T1000 (cell line): ENCODE data around the gene PGP.
A peak's percentile ranks its signal among the peaks of the same experiment; 100 is the strongest.
"Not testable (repeated sequence)": the region's sequence is repeated elsewhere in the genome, so short reads cannot be mapped to it uniquely, and the experiment has no call there.

Experiments used
- DNase-seq: peaks from one replicate; lab custom pipeline; 2025; ENCODE audit warnings: mixed read lengths; lab: John Stamatoyannopoulos, UW

Gene PGP

DNA sequence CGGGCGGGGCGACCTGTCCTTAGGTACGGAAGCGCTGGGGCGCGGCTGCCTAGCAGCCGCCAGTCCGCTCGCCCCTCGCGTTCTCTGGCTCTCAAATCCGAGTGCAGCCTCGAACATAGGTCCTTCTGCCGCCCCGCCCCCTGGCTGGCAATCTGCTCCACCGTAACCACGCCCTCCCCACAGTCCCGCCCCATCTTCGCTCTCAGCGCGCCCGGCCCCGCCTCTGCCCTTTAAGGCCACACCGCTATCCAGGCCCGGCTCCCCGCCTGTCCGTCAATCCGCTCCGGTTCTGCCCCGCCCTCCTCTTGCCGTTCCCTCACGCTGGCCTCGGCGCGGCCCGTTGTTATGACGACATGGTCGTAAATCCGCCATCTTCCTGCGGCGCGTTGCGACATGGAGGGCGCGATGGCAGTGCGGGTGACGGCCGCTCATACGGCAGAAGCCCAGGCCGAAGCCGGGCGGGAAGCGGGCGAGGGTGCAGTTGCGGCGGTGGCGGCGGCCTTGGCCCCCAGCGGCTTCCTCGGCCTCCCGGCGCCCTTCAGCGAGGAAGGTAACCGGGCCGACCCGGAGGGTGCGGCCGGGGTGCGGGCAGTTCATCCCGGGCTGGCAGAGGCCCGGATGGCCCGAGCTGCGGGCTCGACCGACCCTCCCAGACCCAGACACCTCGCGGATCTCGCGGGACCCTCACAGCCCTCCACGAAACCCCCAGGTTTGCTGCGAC is 8.7 kb upstream of the PGP start, which contains the start of gene E4F1:
Gene E4F1, plus strand, starts transcription at position 371 of the 721 bp plus-strand sequence. Its CDS starts 23 bp downstream, at position 394.
- DNase-seq = peak; percentile 98

DNA sequence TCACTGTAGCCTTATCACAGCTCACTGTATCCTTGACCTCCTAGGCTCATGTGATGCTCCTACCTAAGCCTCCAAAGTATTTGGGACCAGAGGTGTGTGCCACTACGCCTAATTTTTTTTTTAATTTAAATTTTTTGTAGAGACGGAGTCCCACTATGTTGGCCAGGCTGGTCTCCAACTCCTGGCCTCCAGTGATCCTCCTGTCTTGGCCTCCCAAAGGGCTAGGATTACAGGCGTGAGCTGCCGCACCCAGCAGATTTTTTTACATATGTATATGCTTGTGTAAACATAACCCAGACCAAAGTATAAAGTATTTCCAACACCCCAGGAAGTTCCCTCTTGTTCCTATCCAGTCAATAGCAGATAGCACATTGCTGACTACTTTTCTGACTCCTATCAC is 1.7 kb upstream of the PGP start:
- no peak for DNase-seq

DNA sequence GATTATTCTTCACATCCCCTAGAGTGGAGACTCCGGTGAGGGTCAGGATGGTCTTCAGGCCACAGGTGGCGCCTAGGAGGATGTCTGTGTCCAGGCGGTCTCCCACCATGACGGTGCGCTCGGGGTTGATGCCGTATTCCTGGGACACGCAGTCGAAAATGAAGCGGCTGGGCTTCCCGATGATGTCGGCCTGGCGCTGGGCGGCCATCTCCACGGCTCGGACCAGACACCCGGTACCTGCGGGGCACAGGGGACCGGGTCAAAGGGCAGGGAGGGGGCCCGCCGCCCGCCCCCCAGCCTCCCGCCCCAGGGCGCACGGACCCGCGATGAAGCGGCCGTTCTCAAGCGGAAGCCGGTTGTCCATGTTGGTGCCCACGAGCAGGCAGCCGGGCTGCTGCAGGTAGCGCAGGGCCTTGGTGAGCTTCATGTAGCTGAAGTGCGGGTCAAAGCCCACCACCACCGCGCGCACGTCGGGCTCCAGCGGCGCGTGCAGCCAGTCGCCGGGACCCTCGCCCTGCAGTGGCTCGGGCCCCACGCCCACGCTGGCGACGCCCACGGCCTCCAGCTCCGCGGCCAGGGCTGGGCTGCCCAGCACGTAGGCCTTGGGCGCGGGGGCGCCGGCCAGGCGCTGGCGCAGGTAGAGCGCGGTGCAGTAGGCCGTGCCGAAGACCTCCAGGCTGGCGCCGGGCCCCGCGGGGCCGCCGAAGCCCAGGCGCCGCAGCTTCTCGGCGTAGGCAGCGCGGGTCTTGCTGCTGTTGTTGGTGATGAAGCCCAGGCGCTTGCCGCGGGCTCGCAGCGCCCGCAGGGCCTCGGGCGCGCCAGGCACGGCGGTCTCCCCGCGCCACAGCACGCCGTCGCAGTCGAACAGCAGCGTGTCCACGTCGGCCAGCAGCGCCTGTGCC is 572 bp downstream of the PGP start:
- no peak for DNase-seq

DNA sequence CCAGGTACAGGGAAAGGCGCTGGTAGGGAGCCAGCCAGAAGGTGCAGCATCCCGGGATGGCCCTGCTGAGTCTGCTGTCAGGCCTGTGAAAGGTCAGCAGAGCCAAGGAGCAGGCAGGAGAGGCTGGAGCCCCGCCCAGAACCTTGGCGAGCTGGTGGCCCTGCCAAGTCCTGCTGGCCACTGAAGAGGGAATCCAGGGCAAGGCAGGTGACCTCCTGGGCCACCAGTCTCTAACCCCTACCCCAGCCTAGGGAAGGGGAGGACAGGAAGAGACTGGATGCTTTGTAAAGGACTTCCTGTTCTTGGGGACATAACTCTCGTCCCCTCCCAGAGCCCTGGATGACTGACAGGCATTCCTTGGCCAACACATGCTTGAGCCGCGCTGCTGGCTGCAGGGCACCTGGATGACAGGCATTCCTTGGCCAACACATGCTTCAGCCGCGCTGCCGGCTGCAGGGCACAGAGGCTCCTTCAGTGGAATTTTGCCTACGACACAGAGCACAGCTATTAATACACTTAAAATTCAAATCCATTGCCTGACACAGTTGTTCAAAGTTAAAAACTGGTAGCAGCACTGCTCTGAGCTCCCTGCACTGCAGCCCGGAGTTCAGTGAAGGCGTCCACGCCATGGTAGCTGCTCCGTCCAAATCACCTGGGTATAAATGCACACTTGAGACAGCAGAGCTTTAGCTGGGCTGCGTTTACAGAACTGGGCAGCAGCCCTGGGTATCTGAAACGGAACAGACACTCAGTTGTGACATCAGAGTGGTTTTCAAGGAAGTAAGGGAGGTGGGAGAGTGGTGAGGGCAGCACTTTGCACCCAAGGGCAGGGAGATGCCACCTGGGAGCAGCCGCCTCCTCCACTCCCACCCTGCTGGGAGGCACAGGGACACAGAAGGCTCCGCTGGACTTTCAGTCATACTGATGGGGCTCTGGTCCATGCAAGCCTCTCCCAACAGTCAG is 2.0 kb downstream of the PGP start:
- no peak for DNase-seq

DNA sequence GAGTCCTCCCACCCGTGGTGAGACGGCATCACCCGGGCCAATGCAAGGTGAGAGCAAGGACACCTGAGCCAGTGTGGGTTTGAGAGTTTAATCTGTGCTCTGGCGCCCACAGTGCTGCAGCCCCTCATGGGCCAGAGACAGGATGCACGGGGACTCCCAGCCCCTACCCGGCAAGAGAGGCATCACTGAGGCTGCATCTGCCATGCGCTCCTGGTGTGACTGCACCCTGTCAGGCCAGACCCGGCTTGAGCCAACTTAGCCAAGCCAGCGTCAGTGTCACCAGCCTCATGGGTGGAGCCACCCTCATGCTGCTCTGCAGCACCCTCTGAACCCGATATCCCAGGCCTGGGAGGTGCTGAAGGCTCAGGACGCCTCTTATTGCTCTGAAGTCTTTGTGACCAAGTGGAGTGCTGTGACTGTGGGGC is 2.7 kb downstream of the PGP start:
- DNase-seq = no peak

DNA sequence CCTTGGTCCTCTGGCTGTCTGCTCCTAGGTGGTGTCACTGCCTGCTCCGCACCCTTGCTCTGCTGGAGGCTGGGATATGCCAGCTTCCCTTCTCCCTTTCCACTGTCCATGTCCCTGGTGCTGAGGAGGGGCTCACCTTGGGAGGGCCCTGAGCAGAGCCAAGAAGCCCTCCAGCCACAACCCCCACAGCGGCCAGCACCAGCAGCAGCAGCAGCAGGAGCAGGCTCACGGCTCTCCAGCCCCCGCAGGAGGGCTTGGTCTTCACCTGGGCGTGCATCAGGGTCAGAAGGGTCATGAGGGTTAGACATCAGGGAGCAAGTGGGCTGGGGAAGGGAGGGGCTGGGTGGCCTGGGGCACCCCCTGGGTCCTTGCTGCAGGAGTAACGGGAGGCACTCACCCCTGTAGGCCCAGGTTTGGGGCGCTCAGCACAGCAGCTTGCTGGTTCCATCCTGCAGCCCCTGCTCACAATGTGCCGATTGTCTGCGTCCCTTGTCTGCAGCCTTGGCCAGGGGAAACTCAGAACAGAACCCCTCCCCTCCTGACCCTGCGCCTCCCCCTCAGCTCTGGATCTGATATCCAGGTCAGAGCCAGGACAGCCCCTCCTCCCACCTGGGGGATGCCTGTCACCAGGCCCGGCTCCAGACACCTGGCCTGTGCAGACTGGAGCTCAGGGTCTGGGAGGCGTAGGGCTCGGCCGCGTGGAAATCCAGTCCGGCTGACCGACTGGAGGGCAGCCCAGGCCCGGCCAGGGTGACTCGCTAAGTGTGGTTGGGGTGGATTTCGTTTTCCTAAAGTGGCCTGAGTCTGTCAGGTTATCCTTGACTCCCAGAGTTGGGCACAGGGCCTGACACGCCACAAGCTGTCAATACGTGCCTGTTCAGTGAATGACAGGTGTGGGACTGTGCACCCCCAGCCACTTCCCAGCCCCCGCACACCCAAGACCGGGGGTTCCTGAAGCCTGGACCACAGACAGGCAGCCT is 4.0 kb downstream of the PGP start, which contains the start of gene BRICD5:
Gene BRICD5, minus strand, starts transcription at position 478 of the 980 bp plus-strand sequence. Its CDS starts 30 bp downstream, at position 448.
- no peak for DNase-seq

DNA sequence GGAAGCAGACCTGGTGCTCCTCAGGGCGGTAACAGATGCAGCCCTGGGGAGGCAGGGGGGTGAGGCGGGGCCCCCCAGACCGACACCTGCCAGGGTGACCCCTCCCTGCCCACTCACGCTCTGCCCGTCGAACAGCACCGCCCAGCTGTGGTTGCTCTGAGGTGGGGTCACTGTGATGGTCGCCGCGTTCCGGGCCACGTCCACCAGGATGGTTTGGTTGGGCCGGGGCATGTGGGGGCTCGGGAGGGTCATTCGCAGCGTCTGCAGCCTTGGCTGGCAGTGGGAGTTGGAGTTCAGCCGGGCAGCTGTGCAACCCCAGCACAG is 4.7 kb downstream of the PGP start:
- no peak for DNase-seq

DNA sequence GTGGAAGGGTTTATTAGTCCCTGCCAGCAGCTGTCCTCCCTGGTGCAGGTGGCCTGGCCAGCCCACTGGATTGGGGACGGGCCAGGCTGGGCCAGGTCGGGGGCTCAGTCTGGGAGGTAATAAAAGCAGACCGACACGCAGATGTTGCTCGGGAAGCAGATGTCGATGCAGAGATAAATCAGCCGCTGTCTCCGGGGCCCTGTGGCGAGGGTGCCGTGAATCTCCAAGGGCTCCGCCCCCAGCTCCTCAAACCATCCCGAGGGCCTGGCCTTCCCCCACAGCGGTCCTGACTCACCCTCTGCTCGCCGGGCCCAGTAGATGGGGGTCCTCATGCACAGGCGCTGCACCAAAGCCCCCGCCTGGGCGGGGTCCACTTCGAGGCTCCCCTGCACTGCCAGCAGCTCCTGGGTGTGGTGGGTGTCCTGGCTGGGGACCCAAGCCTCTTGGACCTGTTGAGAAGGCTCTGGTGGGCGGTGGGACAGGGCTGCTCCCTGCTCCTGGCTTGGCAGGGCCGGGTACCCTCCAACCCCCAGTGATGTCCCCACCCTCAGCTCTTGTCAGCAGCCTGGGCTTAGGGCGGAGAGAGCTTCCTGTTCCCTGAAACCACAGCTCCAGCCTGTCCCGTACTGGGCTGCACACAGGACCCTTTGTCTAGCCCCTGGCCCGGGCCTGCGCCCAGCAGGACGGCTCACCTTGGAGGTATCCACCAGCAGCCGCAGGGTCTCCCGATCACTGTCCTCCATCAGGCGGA is 5.2 kb downstream of the PGP start:
- no peak for DNase-seq

DNA sequence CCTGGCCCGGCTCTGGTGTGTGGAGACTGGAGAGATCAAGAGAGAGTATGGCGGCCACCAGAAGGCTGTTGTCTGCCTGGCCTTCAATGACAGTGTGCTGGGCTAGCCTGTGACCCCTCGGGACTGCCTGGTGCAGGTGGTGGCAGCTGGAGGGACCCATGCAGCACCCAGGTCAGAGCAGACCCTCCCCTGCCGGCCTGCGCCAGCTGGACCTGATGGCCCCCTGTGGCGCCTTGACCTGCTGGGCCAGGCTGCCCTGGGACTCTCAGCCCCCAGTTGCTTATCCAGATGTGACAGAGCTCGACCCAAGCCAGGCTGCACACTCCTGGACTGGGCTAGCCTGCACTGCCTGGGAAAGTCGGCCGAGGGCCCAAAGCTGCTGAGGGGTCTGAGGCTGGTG is 5.9 kb downstream of the PGP start:
- no peak for DNase-seq

DNA sequence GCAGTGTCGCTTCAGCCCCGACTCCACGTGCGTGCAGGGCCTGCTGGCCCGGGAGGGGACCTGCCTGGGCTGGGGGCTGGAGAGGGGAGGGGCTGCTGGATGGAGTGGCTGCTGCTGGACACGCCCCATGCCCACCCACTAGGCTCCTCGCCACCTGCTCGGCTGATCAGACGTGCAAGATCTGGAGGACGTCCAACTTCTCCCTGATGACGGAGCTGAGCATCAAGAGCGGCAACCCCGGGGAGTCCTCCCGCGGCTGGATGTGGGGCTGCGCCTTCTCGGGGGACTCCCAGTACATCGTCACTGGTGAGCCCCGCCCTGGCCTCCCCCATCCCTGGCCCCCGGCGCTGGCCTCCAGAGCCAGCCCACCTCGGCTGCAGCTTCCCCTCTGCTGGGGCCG is 6.3 kb downstream of the PGP start:
- DNase-seq = no peak

DNA sequence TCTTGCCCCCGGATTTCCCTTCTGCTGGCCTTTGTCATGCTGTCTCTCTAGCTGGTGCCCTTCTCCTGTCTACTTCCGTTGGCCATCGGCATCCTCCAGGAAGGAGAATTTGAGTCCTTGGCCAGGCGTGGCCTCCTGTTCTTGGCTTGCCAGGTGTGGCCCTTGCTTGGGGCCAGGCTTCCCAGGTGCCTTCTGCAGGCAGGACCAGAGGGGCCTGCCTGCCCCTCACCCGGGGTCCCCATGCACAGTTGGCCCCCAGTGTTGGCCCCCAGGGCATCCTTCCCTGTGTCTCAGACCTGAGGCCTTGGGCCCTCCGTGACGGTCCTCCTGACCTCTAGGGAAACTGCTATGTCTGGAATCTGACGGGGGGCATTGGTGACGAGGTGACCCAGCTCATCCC is 6.8 kb downstream of the PGP start:
- DNase-seq = no peak

DNA sequence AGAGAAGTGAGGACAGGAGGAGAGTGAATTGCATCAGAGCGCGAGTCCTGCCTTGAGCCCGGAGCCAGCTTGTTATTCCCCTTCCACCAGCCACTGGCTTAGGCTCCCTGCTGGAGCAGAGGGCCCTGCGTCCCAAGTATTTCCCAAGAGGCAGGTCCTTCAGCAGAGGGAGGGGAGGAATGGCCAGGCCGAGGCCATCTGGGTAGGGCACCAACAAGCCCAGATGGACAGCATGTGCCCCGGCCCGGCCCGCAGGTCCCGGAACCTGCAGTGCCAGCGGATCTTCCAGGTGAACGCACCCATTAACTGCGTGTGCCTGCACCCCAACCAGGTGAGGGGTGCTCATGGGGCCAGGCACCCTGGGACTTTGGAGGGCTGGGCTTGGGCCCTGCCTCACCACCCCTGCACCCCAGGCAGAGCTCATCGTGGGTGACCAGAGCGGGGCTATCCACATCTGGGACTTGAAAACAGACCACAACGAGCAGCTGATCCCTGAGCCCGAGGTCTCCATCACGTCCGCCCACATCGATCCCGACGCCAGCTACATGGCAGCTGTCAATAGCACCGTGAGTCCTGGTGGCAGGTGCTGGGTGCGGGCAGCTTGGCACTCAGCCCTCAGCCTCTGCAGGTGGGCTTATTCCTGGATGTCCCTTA is 7.7 kb downstream of the PGP start:
- DNase-seq = no peak

DNA sequence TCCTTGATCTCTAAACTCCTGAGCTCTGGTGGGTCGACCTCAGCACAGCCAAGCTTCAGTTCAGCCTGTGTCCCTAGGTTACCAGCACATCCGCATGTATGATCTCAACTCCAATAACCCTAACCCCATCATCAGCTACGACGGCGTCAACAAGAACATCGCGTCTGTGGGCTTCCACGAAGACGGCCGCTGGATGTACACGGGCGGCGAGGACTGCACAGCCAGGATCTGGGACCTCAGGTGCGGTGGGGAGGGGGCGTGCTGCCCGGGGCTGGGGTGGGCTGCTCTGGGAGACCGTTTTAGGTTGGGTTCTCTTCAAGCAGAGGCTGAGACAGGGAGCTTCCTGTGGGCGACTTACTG is 8.2 kb downstream of the PGP start:
- DNase-seq = no peak

DNA sequence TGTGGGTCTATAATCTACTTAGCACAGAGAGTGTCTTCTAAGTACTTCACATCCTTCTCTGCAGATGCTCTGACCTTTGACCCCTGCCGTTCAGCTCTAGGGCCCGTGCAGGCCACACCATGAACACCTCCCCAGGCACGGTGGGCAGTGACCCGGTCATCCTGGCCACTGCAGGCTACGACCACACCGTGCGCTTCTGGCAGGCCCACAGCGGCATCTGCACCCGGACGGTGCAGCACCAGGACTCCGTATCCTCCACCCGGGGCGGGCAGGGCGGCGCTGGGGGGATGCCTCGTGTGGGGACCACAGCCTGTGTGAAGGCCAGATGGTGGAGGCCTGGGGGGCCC is 8.7 kb downstream of the PGP start:
- no peak for DNase-seq

DNA sequence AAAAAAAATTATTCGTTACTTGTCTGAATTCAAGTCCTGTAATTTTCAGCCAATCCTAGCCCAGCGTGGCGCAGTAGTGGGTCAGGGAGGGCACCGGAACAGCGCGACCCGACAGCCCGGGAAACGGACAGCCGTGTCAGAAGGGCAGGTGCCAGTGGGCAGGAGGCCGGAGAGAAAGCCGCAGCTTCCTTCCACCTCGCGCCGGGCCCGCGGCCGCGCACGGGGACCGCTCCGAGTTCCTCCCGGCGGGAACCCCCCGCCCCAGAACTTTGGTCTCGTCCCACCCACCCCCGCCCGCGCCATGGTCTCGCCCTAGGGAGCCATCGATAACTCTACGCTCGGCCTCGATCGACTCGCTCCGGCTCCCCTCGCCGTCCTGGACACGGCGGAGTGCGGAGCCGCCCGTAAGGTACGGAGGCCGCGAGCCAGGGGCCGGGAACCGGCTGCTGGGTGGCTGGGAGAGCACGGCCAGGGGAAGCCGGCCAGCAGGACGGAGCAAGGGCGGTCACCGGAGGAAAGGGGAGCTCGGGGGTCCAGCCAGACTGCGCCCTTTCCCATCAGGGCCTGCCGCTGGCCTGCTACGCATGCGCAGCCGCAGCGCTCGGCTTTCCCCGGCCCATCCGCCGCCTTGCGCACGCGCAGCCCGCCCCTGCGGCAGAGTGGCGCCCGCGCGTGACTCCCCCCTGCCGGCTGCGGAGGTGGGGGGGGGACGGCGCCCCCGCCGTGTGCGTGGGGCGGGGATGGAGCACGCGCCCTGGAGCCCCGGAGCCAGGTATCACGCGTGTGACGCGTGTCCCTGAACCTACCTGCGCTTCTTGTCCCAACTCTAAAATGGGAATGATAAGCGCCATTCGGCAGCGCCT is 9.3 kb downstream of the PGP start, which contains the start of gene MLST8:
Gene MLST8, plus strand, starts transcription at position 351 of the 863 bp plus-strand sequence. CDS start 632 bp downstream, outside the sequence.
- peak; percentile 90 for DNase-seq

DNA sequence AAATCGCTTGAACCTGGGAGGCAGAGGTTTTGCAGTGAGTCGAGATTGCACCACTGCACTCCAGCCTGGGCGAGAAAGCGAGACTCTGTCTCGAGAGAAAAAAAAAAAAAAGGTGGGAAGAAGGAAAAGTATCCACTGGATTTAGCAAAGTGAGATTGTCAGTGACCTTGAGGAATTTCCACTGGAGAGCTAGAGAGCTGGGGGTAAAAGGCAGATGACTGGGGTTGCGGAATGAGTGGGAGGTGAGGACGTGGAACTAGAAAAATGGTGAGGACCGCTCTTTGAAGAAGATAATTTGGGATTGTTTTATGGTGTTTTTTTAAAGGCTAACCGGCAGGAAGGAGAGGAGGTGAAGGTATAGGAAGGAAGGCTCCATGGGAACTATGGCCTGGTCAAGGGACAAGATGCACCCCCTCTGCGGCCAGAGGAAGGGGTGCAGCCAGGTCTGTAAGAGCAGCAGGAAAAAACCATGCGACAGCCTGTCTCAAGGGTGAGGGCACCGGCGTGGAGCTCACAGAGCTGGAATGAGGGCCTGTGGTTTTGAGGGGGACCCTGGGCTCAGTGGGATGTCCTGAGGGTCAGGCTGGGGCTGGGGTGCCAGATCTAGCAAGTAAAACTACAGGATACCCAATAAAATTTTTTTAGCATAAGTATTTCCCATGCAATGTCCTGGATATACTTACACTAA is 10.1 kb downstream of the PGP start:
- no peak for DNase-seq

DNA sequence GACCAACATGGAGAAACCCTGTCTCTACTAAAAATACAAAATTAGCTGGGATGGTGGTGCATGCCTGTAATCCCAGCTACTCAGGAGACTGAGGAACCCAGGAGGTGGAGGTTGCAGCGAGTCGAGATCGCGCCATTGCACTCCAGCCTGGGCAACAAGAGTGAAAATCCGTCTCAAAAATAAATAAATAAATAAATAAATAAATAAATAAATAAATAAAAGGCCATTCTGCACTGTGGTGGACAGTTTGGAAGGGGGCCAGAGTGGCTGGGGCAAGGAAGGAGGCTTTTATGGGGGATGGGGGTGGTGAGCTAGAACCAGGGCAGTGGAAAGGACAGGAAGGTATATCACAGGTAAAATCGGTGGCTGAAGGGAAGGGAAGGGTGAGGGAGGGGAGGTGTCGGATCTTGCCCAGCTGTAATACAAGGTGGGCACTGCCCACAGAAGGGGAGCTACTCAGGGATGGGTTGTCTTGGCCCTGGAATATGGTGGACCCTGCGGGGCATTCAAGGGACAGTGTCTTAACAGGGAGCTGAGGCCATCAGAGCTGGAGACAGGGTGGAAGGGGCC is 11.4 kb downstream of the PGP start:
- DNase-seq = not testable (repeated sequence)

DNA sequence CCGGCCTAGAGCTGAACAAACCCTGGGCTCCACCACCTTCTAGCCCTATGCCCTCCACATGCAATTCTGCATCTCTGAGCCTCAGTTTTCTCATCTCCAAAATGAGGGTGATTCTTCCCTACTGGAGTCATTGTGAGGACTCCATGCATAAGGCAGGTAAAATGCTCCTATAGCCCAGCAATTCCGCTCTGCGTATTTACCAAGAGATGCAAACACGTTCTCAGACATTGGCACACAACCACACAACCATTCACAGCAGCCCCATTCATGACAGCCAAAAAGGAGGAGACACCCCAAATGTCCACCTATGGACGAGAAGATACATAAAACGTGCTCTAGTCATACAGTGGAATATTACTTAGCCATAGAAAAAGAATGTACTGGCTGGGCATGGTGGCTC is 14.3 kb downstream of the PGP start:
- no peak for DNase-seq
